ENCODE data around the gene BICD2. TPM values are rescaled to one million over a fixed set of nuclear protein-coding genes. Genes with fewer than 3 reads are reported as not detected.

Gene BICD2
- total and polyA plus RNA-seq, 10 of the 15 experiments (the other 5 are each of a cell fraction or from before 2014, with no cell fraction given): 5.3 to 25.5 (median 14.4) TPM

DNA sequence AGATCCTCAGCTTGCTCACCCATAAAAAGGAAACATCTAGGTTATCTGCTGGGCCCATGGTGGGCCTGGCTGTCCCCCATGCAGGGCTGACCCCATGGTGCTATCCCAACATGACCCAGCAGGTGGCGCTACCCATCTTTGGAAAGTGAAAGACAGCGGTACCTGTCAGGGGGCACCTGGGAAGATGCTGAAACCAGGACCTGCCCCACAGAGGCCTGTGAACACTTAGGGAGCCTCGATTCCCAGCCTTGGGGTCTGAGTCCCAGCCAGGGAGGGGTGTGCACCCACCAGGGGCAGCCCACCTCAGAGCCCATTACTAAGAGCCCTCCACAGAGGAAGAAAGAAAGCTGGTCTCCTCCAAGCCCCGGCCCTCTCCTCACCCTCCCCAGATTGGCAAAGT is 48.1 kb downstream of the BICD2 start:
- H3K9me3 ChIP-seq (replicated peaks; ENCODE audit: control insufficient read depth, insufficient read depth, low read length): no peaks in the 10 kb centered on the region
- H3K36me3 ChIP-seq (ENCODE audit: control insufficient read depth in 2 of 2, insufficient read depth in 2 of 2, low read length in 1 of 2): peaks cover 31 to 64% of the 10 kb centered on the region in 2 experiments
- intact Hi-C loops (cut with micrococcal nuclease; ENCODE audit: unreplicated experiment) (loop anchor here (1.0 kb wide), 2 partner anchors 48 to 74 kb away; partner anchors contain the start of gene BICD2), in situ Hi-C loops (cut with MboI) (loop anchor here (5.0 kb wide), 1 partner anchor 76 kb away; no protein-coding TSS in a partner anchor)
- peak; percentile 78 for FAIRE-seq
- H3K27ac ChIP-seq (ENCODE audit: control insufficient read depth, insufficient read depth): peak overlapping the region; percentile 58
- WGBS (ENCODE audit: insufficient coverage, insufficient replicate concordance, low lambda C conversion rate, missing lambda C conversion rate): 25% methylated on average over 4 of the region's 4 CpGs
- peaks cover 46% of the 10 kb centered on the region for H3K4me1 ChIP-seq (ENCODE audit: control insufficient read depth, insufficient read depth, low read length)
- no peaks in the 10 kb centered on the region; the same call in 1 of the 2 replicates for H4K20me1 ChIP-seq (ENCODE audit: control insufficient read depth, insufficient read depth)
- H3K27me3 ChIP-seq (replicated peaks in 1 of 2; ENCODE audit: control insufficient read depth in 2 of 2, insufficient read depth in 2 of 2, low read length in 1 of 2): no peaks in the 10 kb centered on the region
- no peak overlapping the region for H3K4me3 ChIP-seq
- no peak overlapping the region for H2AFZ ChIP-seq (ENCODE audit: control insufficient read depth, low read depth, low read length)
- ATAC-seq: peak; percentile 90
- no TSS peak for BruUV-seq (replicated peaks)
- no peak for DNase-seq (ENCODE audit: low read depth, low spot score)
- H3K4me2 ChIP-seq (ENCODE audit: control insufficient read depth, insufficient read depth): peak overlapping the region; percentile 85
- ChIA-PET RAD21 (ENCODE audit: unreplicated experiment) (interaction anchor here (0.6 to 4.5 kb wide), 6 partner anchors 13 to 79 kb away, joined by 3 to 32 read pairs (median 4); partner anchors contain the start of gene IPPK), POLR2A (interaction anchor here (0.6 kb wide), 1 partner anchor 511 kb away, joined by 3 read pairs; no protein-coding TSS in a partner anchor), SMC1A (ENCODE audit: uncharacterized antibody, unreplicated experiment) (interaction anchor here (0.9 to 4.5 kb wide), 4 partner anchors 13 to 159 kb away, joined by 3 to 31 read pairs (median 7); no protein-coding TSS in a partner anchor), CTCF (interaction anchor here (0.6 to 10.7 kb wide), 21 partner anchors 15 to 581 kb away, joined by 3 to 156 read pairs (median 3); no protein-coding TSS in a partner anchor)
- H3K9ac ChIP-seq (ENCODE audit: control insufficient read depth, insufficient read depth, low read length): peak overlapping the region; percentile 15; the same call in 1 of the 2 replicates
- H3K79me2 ChIP-seq (ENCODE audit: control insufficient read depth, insufficient read depth, low read length): peaks cover 2% of the 10 kb centered on the region; the same call in 1 of the 2 replicates
- TF ChIP-seq MEF2B (IDR thresholded peaks at IDR 0.05; ENCODE audit: partially characterized antibody, poor library complexity, severe bottlenecking): no peak
- peak; percentile 56; the same call in 1 of the 2 replicates for TF ChIP-seq YY1 (IDR thresholded peaks at IDR 0.05; ENCODE audit: low read depth, low read length)
- no peak for TF ChIP-seq TAF1 (IDR thresholded peaks at IDR 0.05; ENCODE audit: borderline replicate concordance, low read depth, low read length)
- TF ChIP-seq, protein P1, sequence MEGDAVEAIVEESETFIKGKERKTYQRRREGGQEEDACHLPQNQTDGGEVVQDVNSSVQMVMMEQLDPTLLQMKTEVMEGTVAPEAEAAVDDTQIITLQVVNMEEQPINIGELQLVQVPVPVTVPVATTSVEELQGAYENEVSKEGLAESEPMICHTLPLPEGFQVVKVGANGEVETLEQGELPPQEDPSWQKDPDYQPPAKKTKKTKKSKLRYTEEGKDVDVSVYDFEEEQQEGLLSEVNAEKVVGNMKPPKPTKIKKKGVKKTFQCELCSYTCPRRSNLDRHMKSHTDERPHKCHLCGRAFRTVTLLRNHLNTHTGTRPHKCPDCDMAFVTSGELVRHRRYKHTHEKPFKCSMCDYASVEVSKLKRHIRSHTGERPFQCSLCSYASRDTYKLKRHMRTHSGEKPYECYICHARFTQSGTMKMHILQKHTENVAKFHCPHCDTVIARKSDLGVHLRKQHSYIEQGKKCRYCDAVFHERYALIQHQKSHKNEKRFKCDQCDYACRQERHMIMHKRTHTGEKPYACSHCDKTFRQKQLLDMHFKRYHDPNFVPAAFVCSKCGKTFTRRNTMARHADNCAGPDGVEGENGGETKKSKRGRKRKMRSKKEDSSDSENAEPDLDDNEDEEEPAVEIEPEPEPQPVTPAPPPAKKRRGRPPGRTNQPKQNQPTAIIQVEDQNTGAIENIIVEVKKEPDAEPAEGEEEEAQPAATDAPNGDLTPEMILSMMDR (IDR thresholded peaks at IDR 0.05 in 2 of 3, conservative IDR thresholded peaks at IDR 0.05 in 1 of 3; ENCODE audit: control insufficient read depth in 2 of 3, extremely low read depth in 1 of 3, insufficient read depth in 1 of 3, low read depth in 3 of 3, low read length in 3 of 3): peak; percentile 85 to 93 (median 92)
- no peak for TF ChIP-seq MYC (IDR thresholded peaks at IDR 0.05; ENCODE audit: insufficient read depth, insufficient read length, insufficient replicate concordance, low read length, severe bottlenecking)
- no peak for TF ChIP-seq HDAC2 (IDR thresholded peaks at IDR 0.05)
- TF ChIP-seq FOS (IDR thresholded peaks at IDR 0.05; ENCODE audit: borderline replicate concordance, extremely low read depth, insufficient read length): no peak
- no peak for TF ChIP-seq BRCA1 (IDR thresholded peaks at IDR 0.05; ENCODE audit: low read depth, low read length)
- TF ChIP-seq, protein P2, sequence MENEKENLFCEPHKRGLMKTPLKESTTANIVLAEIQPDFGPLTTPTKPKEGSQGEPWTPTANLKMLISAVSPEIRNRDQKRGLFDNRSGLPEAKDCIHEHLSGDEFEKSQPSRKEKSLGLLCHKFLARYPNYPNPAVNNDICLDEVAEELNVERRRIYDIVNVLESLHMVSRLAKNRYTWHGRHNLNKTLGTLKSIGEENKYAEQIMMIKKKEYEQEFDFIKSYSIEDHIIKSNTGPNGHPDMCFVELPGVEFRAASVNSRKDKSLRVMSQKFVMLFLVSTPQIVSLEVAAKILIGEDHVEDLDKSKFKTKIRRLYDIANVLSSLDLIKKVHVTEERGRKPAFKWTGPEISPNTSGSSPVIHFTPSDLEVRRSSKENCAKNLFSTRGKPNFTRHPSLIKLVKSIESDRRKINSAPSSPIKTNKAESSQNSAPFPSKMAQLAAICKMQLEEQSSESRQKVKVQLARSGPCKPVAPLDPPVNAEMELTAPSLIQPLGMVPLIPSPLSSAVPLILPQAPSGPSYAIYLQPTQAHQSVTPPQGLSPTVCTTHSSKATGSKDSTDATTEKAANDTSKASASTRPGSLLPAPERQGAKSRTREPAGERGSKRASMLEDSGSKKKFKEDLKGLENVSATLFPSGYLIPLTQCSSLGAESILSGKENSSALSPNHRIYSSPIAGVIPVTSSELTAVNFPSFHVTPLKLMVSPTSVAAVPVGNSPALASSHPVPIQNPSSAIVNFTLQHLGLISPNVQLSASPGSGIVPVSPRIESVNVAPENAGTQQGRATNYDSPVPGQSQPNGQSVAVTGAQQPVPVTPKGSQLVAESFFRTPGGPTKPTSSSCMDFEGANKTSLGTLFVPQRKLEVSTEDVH (IDR thresholded peaks at IDR 0.05; ENCODE audit: low read depth, partially characterized antibody): no peak
- TF ChIP-seq, protein P3, sequence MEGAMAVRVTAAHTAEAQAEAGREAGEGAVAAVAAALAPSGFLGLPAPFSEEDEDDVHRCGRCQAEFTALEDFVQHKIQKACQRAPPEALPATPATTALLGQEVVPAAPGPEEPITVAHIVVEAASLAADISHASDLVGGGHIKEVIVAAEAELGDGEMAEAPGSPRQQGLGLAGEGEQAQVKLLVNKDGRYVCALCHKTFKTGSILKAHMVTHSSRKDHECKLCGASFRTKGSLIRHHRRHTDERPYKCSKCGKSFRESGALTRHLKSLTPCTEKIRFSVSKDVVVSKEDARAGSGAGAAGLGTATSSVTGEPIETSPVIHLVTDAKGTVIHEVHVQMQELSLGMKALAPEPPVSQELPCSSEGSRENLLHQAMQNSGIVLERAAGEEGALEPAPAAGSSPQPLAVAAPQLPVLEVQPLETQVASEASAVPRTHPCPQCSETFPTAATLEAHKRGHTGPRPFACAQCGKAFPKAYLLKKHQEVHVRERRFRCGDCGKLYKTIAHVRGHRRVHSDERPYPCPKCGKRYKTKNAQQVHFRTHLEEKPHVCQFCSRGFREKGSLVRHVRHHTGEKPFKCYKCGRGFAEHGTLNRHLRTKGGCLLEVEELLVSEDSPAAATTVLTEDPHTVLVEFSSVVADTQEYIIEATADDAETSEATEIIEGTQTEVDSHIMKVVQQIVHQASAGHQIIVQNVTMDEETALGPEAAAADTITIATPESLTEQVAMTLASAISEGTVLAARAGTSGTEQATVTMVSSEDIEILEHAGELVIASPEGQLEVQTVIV (IDR thresholded peaks at IDR 0.05; ENCODE audit: borderline replicate concordance, partially characterized antibody): no peak
- TF ChIP-seq, protein P4, sequence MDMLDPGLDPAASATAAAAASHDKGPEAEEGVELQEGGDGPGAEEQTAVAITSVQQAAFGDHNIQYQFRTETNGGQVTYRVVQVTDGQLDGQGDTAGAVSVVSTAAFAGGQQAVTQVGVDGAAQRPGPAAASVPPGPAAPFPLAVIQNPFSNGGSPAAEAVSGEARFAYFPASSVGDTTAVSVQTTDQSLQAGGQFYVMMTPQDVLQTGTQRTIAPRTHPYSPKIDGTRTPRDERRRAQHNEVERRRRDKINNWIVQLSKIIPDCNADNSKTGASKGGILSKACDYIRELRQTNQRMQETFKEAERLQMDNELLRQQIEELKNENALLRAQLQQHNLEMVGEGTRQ (IDR thresholded peaks at IDR 0.05; ENCODE audit: borderline replicate concordance, low read depth, low read length): no peak
- TF ChIP-seq TCF7 (IDR thresholded peaks at IDR 0.05; ENCODE audit: borderline replicate concordance): no peak
- TF ChIP-seq CREM (IDR thresholded peaks at IDR 0.05; ENCODE audit: low read depth): no peak
- TF ChIP-seq SIX5 (IDR thresholded peaks at IDR 0.05; ENCODE audit: low read depth, low read length, severe bottlenecking): no peak
- no peak for TF ChIP-seq JUNB (IDR thresholded peaks at IDR 0.05)
